ENCODE results near the gene MOB3C.
"Not testable (repeated sequence)": the region's sequence is repeated elsewhere in the genome, so short reads cannot be mapped to it uniquely, and the experiment has no call there.

Gene MOB3C

DNA sequence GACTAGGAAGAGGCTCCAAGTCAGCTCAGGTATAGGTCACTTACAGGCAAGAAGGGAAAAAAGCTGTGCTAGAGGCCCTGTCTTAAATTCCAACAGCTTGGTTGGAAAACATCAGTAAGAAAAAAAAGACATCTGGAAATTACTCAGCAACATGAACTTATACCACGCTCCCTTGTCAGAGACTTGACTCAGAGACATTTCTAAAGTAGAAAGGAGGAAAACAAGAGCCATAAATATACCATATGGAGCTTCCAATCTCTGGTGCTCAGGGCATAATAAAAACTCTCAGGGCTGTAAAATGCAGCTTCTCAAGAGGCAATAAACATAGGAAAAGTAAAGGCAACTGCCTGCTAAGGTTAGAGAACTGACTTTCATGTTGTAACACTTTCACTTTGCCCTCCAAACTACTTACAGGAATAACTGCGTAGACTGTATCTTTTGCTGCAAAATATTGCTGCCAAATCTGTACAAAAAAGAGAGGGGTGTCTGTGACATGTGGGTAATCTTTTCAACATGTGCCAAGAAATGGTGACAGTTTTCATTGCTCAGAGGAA lies 36.9 kb upstream of the MOB3C start:
- H3K27me3 ChIP-seq: no peaks in the 10 kb centered on the region
- no peak for TF ChIP-seq Cebpa-rat (IDR thresholded peaks at IDR 0.05)
- H3K27ac ChIP-seq: no peak overlapping the region
- no peak overlapping the region for H3K4me2 ChIP-seq
- H3K4me1 ChIP-seq: no peaks in the 10 kb centered on the region
- H4K20me1 ChIP-seq: no peaks in the 10 kb centered on the region
- no peak overlapping the region for H3K4me3 ChIP-seq
- no peak overlapping the region for H3K9ac ChIP-seq
- H3K9me3 ChIP-seq: peaks cover 26% of the 10 kb centered on the region
- H3K36me3 ChIP-seq: peaks cover 83% of the 10 kb centered on the region

DNA sequence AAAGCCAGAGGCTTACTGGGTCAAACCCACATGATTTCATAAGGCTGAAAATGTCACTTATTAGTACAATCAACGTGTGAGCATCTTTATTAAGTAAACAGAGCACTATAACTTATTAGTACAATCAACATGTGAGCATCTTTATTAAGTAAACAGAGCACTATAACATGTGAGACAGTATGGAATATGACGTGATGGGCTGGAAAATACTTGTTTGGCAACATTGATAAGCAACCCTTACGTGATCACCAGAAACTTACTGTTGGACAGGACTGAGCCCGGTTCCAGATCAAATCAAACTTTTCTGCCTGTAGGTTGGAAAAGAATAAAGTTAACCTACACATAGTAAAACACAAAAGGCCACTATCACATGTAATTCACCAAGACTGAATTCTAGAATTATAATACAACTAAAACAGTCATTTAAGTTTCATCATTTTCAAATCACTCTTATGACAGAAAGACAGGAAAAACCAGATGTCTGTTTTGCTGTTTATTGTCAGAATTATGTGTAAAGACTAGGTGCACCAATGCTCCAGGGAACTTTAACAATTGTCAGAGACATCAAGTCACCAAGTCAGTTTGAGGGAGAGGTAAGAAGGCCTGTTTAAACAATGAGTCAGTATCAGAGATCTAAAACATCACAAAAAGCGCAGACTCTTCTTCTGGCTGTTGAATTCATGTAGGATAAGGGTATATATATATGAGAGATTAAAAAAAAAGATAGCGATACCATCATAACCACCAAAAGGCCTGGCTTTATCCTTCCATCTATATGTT lies 35.9 kb upstream of the MOB3C start:
- TF ChIP-seq Cebpa-rat (IDR thresholded peaks at IDR 0.05): no peak
- H3K27ac ChIP-seq: no peak overlapping the region
- H3K4me2 ChIP-seq: no peak overlapping the region
- H3K9me3 ChIP-seq: peaks cover 32% of the 10 kb centered on the region
- no peaks in the 10 kb centered on the region for H3K4me1 ChIP-seq
- peaks cover 83% of the 10 kb centered on the region for H3K36me3 ChIP-seq
- H4K20me1 ChIP-seq: no peaks in the 10 kb centered on the region
- H3K4me3 ChIP-seq: no peak overlapping the region
- H3K9ac ChIP-seq: no peak overlapping the region
- H3K27me3 ChIP-seq: no peaks in the 10 kb centered on the region

DNA sequence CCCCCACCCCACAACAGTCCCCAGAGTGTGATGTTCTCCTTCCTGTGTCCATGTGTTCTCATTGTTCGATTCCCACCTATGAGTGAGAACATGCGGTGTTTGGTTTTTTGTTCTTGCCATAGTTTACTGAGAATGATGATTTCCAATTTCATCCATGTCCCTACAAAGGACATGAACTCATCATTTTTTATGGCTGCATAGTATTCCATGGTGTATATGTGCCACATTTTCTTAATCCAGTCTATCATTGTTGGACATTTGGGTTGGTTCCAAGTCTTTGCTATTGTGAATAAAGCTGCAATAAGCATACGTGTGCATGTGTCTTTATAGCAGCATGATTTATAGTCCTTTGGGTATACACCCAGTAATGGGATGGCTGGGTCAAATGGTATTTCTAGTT lies 34.5 kb upstream of the MOB3C start:
- H3K4me2 ChIP-seq, H3K27me3 ChIP-seq, H4K20me1 ChIP-seq, H3K4me3 ChIP-seq, H3K27ac ChIP-seq, H3K9ac ChIP-seq, H3K4me1 ChIP-seq: not testable (repeated sequence)
- H3K36me3 ChIP-seq: peaks cover 79% of the 10 kb centered on the region
- H3K9me3 ChIP-seq: peaks cover 32% of the 10 kb centered on the region

DNA sequence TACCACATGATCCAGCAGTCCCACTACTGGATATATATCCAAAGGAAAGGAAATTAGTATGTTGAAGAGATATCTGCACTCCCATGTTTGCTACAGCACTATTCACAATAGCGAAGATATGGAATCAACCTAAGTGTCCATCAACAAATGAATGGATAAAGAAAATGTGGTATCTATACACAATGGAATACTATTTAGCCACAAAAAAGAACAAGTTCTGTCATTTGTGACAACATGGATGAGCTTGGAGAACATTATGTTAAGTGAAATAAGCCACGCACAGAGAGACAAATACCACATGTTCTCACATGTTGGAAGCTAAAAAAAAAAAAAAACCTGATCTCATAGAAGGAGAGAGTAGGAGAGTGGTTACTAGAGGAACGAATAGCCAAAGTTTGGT lies 33.9 kb upstream of the MOB3C start:
- no peaks in the 10 kb centered on the region for H3K27me3 ChIP-seq
- peaks cover 72% of the 10 kb centered on the region for H3K36me3 ChIP-seq
- no peak overlapping the region for H3K4me3 ChIP-seq
- no peaks in the 10 kb centered on the region for H3K4me1 ChIP-seq
- TF ChIP-seq Cebpa-rat (IDR thresholded peaks at IDR 0.05): no peak
- no peaks in the 10 kb centered on the region for H4K20me1 ChIP-seq
- no peak overlapping the region for H3K9ac ChIP-seq
- H3K9me3 ChIP-seq: peaks cover 32% of the 10 kb centered on the region
- no peak overlapping the region for H3K27ac ChIP-seq
- H3K4me2 ChIP-seq: no peak overlapping the region

DNA sequence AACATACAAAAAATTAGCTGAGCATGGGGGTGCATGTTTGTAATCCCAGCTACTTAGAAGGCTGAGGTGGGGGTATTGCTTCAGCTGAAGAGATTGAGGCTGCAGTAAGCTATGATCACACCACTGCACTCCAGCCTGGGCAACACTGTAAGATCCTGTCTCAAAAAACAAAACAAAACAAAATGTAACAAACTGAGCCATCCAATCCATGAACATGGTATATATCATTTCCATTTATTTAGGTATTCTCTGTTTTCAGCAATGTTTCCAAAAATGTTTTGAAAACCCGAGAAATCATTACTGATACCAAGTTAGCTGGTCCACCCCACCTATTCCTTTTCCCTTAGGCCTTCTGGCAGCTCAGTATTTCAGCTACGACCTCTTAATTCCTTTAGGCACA lies 33.2 kb upstream of the MOB3C start:
- peaks cover 68% of the 10 kb centered on the region for H3K36me3 ChIP-seq
- H4K20me1 ChIP-seq: no peaks in the 10 kb centered on the region
- no peak overlapping the region for H3K9ac ChIP-seq
- no peak overlapping the region for H3K4me3 ChIP-seq
- no peak overlapping the region for H3K4me2 ChIP-seq
- TF ChIP-seq Cebpa-rat (IDR thresholded peaks at IDR 0.05): no peak
- no peak overlapping the region for H3K27ac ChIP-seq
- H3K9me3 ChIP-seq: peaks cover 27% of the 10 kb centered on the region
- no peaks in the 10 kb centered on the region for H3K27me3 ChIP-seq
- no peaks in the 10 kb centered on the region for H3K4me1 ChIP-seq

DNA sequence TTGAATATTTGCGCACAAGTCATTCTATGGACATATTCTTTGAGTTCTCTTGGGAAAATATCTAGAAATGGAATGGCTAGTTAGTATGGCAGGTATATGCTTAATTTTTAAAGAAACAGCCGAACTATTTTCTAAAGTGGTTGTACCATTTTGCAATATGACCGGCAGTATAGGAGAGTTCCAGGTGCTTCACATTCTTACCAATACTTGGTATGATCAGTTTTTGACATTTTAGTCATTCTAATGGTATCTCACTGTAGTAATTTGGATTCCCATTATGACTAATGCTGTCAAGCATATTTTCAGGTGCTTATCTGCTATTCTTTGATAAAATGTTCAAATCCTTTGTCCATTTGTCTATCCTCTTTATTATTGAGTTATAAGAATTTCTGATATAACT lies 31.0 kb upstream of the MOB3C start:
- Histone ChIP-seq H3K27ac (no peak overlapping the region), H3K36me3 (peaks cover 53% of the 10 kb centered on the region), H3K9me3 (peaks cover 26% of the 10 kb centered on the region), H3K9ac (no peak overlapping the region), H3K4me3 (no peak overlapping the region), H3K27me3 (no peaks in the 10 kb centered on the region), H3K4me1 (peaks cover 12% of the 10 kb centered on the region), H3K4me2 (no peak overlapping the region), H4K20me1 (no peaks in the 10 kb centered on the region)
- TF ChIP-seq Cebpa-rat (IDR thresholded peaks at IDR 0.05): no peak

DNA sequence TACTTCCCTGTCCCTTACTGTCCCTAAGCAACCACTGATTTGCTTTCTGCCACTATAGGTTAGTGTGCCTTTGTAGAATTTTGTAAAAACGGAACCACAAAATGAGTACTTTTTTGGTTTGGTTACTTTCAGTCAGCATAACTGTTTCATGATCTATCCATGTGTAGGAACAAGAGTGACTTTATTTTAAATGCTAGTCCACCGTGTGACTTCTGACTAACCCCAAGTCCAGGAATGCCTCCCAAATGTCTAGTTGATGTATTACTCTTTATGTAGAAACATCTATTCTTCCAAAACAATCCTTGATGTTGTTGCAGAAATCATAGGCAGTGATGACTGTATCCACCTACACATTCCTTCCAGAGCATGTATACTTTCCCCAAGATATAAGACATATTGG lies 30.2 kb upstream of the MOB3C start:
- peaks cover 12% of the 10 kb centered on the region for H3K4me1 ChIP-seq
- no peak overlapping the region for H3K27ac ChIP-seq
- H3K9ac ChIP-seq: no peak overlapping the region
- H3K36me3 ChIP-seq: peaks cover 51% of the 10 kb centered on the region
- TF ChIP-seq Cebpa-rat (IDR thresholded peaks at IDR 0.05): no peak
- no peaks in the 10 kb centered on the region for H4K20me1 ChIP-seq
- H3K4me2 ChIP-seq: no peak overlapping the region
- no peaks in the 10 kb centered on the region for H3K27me3 ChIP-seq
- no peak overlapping the region for H3K4me3 ChIP-seq
- peaks cover 26% of the 10 kb centered on the region for H3K9me3 ChIP-seq

DNA sequence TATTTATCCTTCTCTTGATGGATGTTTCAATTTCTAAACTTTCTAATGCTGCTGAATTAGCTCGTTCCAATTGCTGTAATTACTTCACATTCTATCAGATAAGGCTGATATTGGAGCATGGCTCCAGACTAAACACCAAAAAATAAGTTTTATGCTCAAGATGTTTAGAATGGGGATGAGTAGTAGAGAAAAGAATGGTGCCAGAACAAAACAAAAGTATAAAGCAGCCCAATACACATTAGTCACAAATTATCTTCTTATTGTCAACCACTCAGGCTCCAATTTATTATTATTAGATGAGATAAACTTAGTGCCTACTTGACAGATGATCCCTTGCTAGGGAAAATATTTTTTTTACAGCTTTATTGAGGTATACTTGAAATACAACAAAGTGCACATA lies 29.7 kb upstream of the MOB3C start:
- peaks cover 51% of the 10 kb centered on the region for H3K36me3 ChIP-seq
- TF ChIP-seq Cebpa-rat (IDR thresholded peaks at IDR 0.05): no peak
- H3K4me1 ChIP-seq: peaks cover 12% of the 10 kb centered on the region
- no peaks in the 10 kb centered on the region for H4K20me1 ChIP-seq
- H3K27ac ChIP-seq: no peak overlapping the region
- no peak overlapping the region for H3K4me3 ChIP-seq
- peaks cover 26% of the 10 kb centered on the region for H3K9me3 ChIP-seq
- H3K9ac ChIP-seq: no peak overlapping the region
- no peak overlapping the region for H3K4me2 ChIP-seq
- H3K27me3 ChIP-seq: no peaks in the 10 kb centered on the region

DNA sequence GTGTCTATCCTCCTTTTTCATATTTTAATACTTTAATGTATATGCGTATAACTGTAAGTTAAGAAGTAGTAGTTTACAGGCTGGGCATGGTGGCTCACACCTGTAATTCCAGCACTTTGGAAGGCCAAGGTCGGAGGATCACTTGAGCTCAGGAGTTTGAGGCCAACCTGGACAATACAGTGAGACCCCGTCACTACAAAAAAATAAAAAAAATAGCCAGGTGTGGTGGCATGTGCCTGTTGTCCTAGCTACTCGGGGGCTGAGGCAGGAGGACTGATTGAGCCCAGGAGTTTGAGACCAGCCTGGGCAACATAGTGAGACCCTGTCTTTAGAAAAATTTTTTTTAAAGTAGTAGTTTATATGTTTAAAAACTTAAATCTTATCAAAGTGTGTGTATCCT lies 29.2 kb upstream of the MOB3C start:
- Histone ChIP-seq H3K27me3 (no peaks in the 10 kb centered on the region), H3K4me3 (no peak overlapping the region), H4K20me1 (no peaks in the 10 kb centered on the region), H3K9ac (no peak overlapping the region), H3K36me3 (peaks cover 51% of the 10 kb centered on the region), H3K4me1 (peaks cover 12% of the 10 kb centered on the region), H3K27ac (no peak overlapping the region), H3K4me2 (no peak overlapping the region), H3K9me3 (peaks cover 26% of the 10 kb centered on the region)
- no peak for TF ChIP-seq Cebpa-rat (IDR thresholded peaks at IDR 0.05)

DNA sequence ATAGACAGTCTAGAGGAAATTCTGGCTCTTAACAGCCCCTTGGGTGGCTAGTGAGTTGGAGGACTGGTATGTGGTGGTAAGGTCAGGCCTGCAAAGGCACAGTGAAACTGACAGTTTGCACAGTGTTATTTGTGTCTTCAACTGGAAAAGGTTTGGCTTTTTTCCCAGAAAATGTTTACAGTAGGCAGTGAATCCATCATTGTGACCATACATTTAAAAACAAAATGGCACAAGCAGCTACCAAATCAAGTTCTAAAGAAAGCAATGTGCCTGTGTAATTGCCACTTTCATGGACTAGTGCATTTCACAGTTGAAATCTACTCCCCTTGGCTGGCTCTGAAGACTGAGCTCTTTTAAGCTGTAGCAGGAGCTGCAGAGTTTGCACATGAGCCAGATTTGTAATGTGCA lies 26.8 kb upstream of the MOB3C start:
- Histone ChIP-seq H3K4me3 (no peak overlapping the region), H3K4me2 (peak overlapping the region; percentile 20), H3K9ac (no peak overlapping the region), H3K36me3 (peaks cover 28% of the 10 kb centered on the region), H3K9me3 (peaks cover 5% of the 10 kb centered on the region; the same call in 1 of the 2 replicates), H3K4me1 (peaks cover 12% of the 10 kb centered on the region), H3K27me3 (no peaks in the 10 kb centered on the region), H4K20me1 (no peaks in the 10 kb centered on the region), H3K27ac (no peak overlapping the region)
- no peak for TF ChIP-seq Cebpa-rat (IDR thresholded peaks at IDR 0.05)

Measured in BLaER1 (cell line).